Peyer's patch (tissue), 4 donors: ENCODE measurements around the gene EIF2S2. TPM values are rescaled to one million over a fixed set of nuclear protein-coding genes. Genes with fewer than 3 reads are reported as not detected.

ENCODE experiments used
- DNase-seq, 3 donors: peaks; one replicate each; pipeline ENCODE4 v3.0.0-alpha.2; 2017 to 2019
- H3K27ac ChIP-seq, 4 donors: fragments of 200-600 bp; sonication (generic); one replicate each; pipeline ENCODE4 v1.5.1; 2016 to 2019
- H3K27me3 ChIP-seq, 2 donors: fragments of 200-600 bp; sonication (generic); one replicate each; pipeline ENCODE4 v1.5.1; 2019
- H3K36me3 ChIP-seq, 3 donors: fragments of 200-600 bp; sonication (generic); one replicate each; pipeline ENCODE4 v1.5.1; 2016 to 2019
- H3K4me1 ChIP-seq, 4 donors: fragments of 200-600 bp; sonication (generic); one replicate each; pipeline ENCODE4 v1.5.1; 2016 to 2019
- H3K4me3 ChIP-seq, 4 donors: fragments of 200-600 bp; sonication (generic); 1 replicate in 3 of 4; 2 replicates in 1 of 4; pipeline ENCODE4 v1.5.1; 2016 to 2019; ENCODE audit warnings: mild to moderate bottlenecking in 1 of 4
- H3K9me3 ChIP-seq, 4 donors: fragments of 200-600 bp; sonication (generic); one replicate each; pipeline ENCODE4 v1.5.1; 2016 to 2019; ENCODE audit warnings: mild to moderate bottlenecking in 1 of 4
- POLR2A ChIP-seq, 2 donors: fragments of 450-650 bp; IDR thresholded peaks; one replicate each; pipeline ENCODE4 v1.5.1; 2017; ENCODE audit warnings: antibody characterized with exemption in 2 of 2, mild to moderate bottlenecking in 2 of 2, moderate library complexity in 2 of 2
- total RNA-seq, 4 donors: library from RNA; depleted of rRNA; stranded (reverse); fragments of >200 nt; gene quantifications; one replicate each; pipeline ENCODE4 v1.1.0, GENCODE V29; 2016
- TF ChIP-seq, protein P1 (sequence below), 6 experiments: fragments of 450-650 bp in 4 of 6; fragments of 200-600 bp in 2 of 6; sonication (generic) in 1 of 6; IDR thresholded peaks; one replicate each; pipeline ENCODE4 v1.5.1; 2017 to 2019; ENCODE audit warnings: antibody characterized with exemption in 6 of 6, mild to moderate bottlenecking in 3 of 6, moderate library complexity in 1 of 6

Gene EIF2S2
- total RNA-seq, 4 donors from 2014 or later: 25.0 to 48.7 (median 30.6) TPM

DNA sequence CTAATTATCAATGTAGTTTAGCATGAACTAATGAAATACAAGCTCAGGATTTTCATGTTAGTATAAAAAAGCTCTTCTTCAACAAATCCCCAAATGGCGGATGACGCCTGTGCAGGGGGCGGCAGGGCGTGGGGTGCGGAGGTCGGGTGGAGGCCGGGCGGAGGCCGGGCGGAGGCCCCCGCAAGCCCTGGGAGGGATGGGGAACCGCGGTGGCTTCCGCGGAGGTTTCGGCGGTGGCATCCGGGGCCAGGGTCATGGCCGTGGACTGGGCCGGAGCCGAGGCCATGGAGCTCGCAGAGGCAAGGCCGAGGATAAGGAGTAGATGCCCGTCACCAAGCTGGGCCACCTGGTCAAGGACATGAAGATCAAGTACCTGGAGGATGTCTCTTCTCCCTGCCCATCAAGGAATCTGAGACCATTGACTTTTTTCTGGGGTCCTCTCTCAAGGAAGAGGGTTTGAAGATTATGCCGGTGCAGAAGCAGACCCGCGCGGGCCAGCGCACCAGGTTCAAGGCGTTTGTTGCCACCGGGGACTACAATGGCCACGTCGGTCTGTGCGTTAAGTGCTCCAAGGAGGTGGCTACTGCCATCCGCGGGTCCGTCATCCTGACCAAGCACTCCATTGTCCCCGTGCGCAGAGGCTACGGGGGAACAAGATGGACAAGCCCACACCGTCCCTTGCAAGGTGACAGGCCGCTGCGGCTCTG is 10.4 kb upstream of the EIF2S2 start:
- no peaks in the 10 kb centered on the region for H3K36me3 ChIP-seq
- H3K27me3 ChIP-seq: no peaks in the 10 kb centered on the region
- H3K4me1 ChIP-seq: no peaks in the 10 kb centered on the region
- no peak overlapping the region for H3K4me3 ChIP-seq
- TF ChIP-seq, protein P1, sequence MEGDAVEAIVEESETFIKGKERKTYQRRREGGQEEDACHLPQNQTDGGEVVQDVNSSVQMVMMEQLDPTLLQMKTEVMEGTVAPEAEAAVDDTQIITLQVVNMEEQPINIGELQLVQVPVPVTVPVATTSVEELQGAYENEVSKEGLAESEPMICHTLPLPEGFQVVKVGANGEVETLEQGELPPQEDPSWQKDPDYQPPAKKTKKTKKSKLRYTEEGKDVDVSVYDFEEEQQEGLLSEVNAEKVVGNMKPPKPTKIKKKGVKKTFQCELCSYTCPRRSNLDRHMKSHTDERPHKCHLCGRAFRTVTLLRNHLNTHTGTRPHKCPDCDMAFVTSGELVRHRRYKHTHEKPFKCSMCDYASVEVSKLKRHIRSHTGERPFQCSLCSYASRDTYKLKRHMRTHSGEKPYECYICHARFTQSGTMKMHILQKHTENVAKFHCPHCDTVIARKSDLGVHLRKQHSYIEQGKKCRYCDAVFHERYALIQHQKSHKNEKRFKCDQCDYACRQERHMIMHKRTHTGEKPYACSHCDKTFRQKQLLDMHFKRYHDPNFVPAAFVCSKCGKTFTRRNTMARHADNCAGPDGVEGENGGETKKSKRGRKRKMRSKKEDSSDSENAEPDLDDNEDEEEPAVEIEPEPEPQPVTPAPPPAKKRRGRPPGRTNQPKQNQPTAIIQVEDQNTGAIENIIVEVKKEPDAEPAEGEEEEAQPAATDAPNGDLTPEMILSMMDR (IDR thresholded peaks at IDR 0.05): no peak
- TF ChIP-seq POLR2A (IDR thresholded peaks at IDR 0.05): no peak
- DNase-seq: no peak
- H3K9me3 ChIP-seq: no peaks in the 10 kb centered on the region
- H3K27ac ChIP-seq: no peak overlapping the region

DNA sequence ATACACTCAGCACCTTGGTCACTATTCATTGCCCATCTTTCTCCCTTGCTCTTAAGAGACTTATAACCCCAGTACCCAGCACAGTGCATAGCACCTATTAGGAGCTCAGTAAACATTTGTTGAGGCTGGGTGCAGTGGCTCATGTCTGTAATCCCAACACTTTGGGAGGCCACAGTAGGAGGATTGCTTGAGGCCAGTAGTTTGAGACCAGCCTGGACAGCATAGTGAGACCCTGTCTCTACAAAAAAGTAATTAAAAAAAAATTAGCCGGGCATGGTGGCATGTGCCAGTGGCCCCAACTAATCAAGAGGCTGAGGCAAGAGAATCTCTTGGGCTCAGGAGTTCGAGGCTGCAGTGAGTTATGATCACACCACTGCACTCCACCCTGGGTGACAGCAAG is 8.2 kb upstream of the EIF2S2 start:
- Histone ChIP-seq H3K27me3 (no peaks in the 10 kb centered on the region), H3K27ac (no peak overlapping the region), H3K4me1 (no peaks in the 10 kb centered on the region), H3K4me3 (no peak overlapping the region), H3K9me3 (no peaks in the 10 kb centered on the region), H3K36me3 (no peaks in the 10 kb centered on the region)
- no peak for TF ChIP-seq POLR2A (IDR thresholded peaks at IDR 0.05)
- TF ChIP-seq, protein P1 (IDR thresholded peaks at IDR 0.05): no peak
- DNase-seq: no peak

DNA sequence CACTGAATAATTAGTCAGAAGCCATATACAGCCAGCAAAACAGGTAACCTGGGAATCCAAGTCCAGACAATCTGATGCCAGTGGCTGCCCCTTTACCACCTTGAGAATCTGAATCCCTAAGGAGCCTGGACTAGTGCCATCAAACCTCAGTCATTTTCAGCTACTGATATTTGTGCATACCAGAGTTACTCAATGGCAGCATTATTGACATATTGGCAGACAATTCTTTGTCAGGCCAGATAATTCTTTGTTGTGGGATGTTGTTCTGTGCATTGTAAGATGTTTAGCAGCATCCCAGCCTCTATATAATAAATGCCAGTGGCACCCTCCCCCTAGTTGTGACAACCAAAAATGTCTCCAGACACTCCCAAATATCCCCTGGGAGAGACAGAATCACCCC is 3.2 kb upstream of the EIF2S2 start:
- H3K4me3 ChIP-seq: no peak overlapping the region
- no peaks in the 10 kb centered on the region for H3K9me3 ChIP-seq
- H3K27ac ChIP-seq: no peak overlapping the region
- H3K4me1 ChIP-seq: peaks cover 0 to 3% (median 1%) of the 10 kb centered on the region in 4 donors
- no peaks in the 10 kb centered on the region for H3K36me3 ChIP-seq
- no peak for DNase-seq
- no peaks in the 10 kb centered on the region for H3K27me3 ChIP-seq
- TF ChIP-seq, protein P1 (IDR thresholded peaks at IDR 0.05): no peak
- no peak for TF ChIP-seq POLR2A (IDR thresholded peaks at IDR 0.05)

DNA sequence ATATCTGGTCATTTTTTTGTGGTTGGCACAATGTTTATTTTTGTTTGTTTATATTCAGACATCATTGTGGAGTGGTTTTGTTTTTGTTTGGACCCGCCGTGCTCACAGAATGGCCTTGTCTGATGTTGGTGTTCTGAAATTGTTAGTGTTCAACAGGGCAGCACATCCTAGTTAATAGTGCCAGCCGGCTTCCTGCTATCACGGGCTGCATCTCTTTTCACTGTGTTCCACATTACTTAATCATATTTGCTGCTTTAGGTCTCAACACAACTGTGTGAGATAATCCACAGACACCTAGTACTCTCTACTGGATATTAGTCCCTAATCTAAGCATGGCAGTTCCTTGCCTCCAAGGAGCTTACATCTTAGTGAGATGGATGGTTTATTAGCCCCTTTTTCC is 2.8 kb upstream of the EIF2S2 start:
- H3K27me3 ChIP-seq: no peaks in the 10 kb centered on the region
- H3K4me1 ChIP-seq: peaks cover 0 to 7% (median 1%) of the 10 kb centered on the region in 4 donors
- no peak overlapping the region for H3K27ac ChIP-seq
- DNase-seq: no peak
- H3K36me3 ChIP-seq: no peaks in the 10 kb centered on the region
- no peaks in the 10 kb centered on the region for H3K9me3 ChIP-seq
- TF ChIP-seq, protein P1 (IDR thresholded peaks at IDR 0.05): no peak
- TF ChIP-seq POLR2A (IDR thresholded peaks at IDR 0.05): no peak
- H3K4me3 ChIP-seq: no peak overlapping the region

DNA sequence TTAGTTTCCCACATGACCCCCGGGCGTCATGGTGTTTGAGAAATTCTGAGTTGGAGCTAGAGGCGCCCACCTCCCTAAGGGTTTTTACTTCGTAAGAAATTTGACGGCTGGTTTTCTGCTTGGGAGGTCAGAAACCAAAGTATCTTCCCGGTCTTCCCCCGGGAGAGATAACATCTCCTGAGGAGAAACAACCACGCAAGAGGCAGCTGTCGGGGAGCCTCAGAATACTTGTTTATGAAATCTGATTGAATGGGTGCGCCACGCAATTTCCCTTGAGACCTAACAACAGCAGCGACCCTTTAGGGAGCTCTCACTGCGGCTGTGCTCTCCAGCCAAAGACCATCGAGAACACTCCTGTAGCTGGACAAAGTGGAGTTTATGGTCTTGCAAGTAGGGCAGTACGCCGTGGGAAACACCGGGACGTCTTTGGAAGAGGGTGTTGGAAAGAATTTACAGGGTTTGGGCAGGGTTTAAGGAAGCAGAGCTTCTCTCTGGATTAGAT is 608 bp upstream of the EIF2S2 start:
- Histone ChIP-seq H3K27ac (peak overlapping the region; percentile 96 to 98 (median 96)), H3K9me3 (no peaks in the 10 kb centered on the region), H3K36me3 (peaks cover 0 to 5% (median 0%) of the 10 kb centered on the region in 3 donors), H3K27me3 (no peaks in the 10 kb centered on the region), H3K4me3 (peak overlapping the region; percentile 84 to 93 (median 88)), H3K4me1 (peaks cover 0 to 27% (median 4%) of the 10 kb centered on the region in 4 donors)
- peak; percentile 30 to 63 (median 57) for DNase-seq
- TF ChIP-seq, protein P1 (IDR thresholded peaks at IDR 0.05): no peak
- TF ChIP-seq POLR2A (IDR thresholded peaks at IDR 0.05): no peak
